Erythroblast (primary cell): ENCODE results near the gene RRAGC.

ENCODE experiments used
- DNase-seq, 2 experiments: peaks; one replicate each; lab custom pipeline; 2025; lab: John Stamatoyannopoulos, UW
- GATA1 ChIP-seq: IDR thresholded peaks from 2 replicates; pipeline ENCODE4 v1.6.1; 2011; ENCODE audit warnings: low read depth, mild to moderate bottlenecking, control low read depth, low read length, moderate library complexity
- POLR2A ChIP-seq: IDR thresholded peaks from 2 replicates; pipeline ENCODE4 v1.6.1; 2011; ENCODE audit warnings: mild to moderate bottlenecking, low read length

The RRAGC gene

GRCh38 chr1:38859561-38860453, at the start of gene RRAGC:
RRAGC (minus strand) TSS chr1:38859772; CDS start chr1:38859646, 126 bp downstream.
- DNase-seq: peak; percentile 98 to 99
- TF ChIP-seq POLR2A (peak; percentile 61), GATA1 (no peak)

- no peak for DNase-seq
- TF ChIP-seq POLR2A (no peak), GATA1 (no peak)
These were observed 49.2 kb upstream of the RRAGC start for GRCh38 chr1:38908821-38909220.

GRCh38 chr1:38905985-38906384, 46.4 kb upstream of the RRAGC start:
- TF ChIP-seq GATA1 (no peak), POLR2A (no peak)
- no peak for DNase-seq

- DNase-seq: peak in 1 of 2 experiments; percentile 10
- TF ChIP-seq POLR2A (no peak), GATA1 (no peak)
These were observed 40.0 kb upstream of the RRAGC start for GRCh38 chr1:38899560-38899959.

- no peak for TF ChIP-seq GATA1
- no peak for TF ChIP-seq POLR2A
- DNase-seq: no peak
These were observed 39.2 kb upstream of the RRAGC start for GRCh38 chr1:38898653-38899230.

GRCh38 chr1:38896169-38896568, 36.6 kb upstream of the RRAGC start:
- DNase-seq: no peak
- TF ChIP-seq POLR2A (no peak), GATA1 (no peak)

GRCh38 chr1:38892976-38893375, 33.4 kb upstream of the RRAGC start:
- DNase-seq: no peak
- no peak for TF ChIP-seq POLR2A
- no peak for TF ChIP-seq GATA1

- DNase-seq: peak; percentile 20 to 23
- no peak for TF ChIP-seq POLR2A
- no peak for TF ChIP-seq GATA1
These were observed 32.2 kb upstream of the RRAGC start for GRCh38 chr1:38891753-38892152.

- TF ChIP-seq GATA1: no peak
- TF ChIP-seq POLR2A: no peak
- no peak for DNase-seq
These were observed 30.0 kb upstream of the RRAGC start for GRCh38 chr1:38889589-38889988.

- no peak for DNase-seq
- no peak for TF ChIP-seq GATA1
These were observed 29.1 kb upstream of the RRAGC start for GRCh38 chr1:38888423-38889333.

- TF ChIP-seq POLR2A (no peak), GATA1 (no peak)
- no peak for DNase-seq
These were observed 25.5 kb upstream of the RRAGC start for GRCh38 chr1:38885092-38885491.

GRCh38 chr1:38881487-38881886, 21.9 kb upstream of the RRAGC start, which contains the start of gene GJA9:
GJA9 (minus strand) TSS chr1:38881587; CDS start chr1:38876098, 5,489 bp downstream.
- TF ChIP-seq GATA1: no peak
- TF ChIP-seq POLR2A: no peak

GRCh38 chr1:38875811-38876210, 16.2 kb upstream of the RRAGC start:
- DNase-seq: no peak
- TF ChIP-seq POLR2A: no peak
- no peak for TF ChIP-seq GATA1

More at GRCh38 chr1:38881487-38881886, 21.9 kb upstream of the RRAGC start, which contains the start of gene GJA9:
- DNase-seq: no peak
